Stimulated activated CD8-positive, alpha-beta memory T cell treated with anti-CD3 and anti-CD28 coated beads, Interleukin-2, amount 100 ng/mL, for 1 hour (primary cell): Measurements from ENCODE around the gene GABRP.
"Not testable (repeated sequence)": the region's sequence is repeated elsewhere in the genome, so short reads cannot be mapped to it uniquely, and the experiment has no call there.

Source experiments
- DNase-seq, 2 donors: peaks; one replicate each; pipeline ENCODE4 v3.0.0-alpha.2; 2020; ENCODE audit warnings: low read depth in 2 of 2

Gene GABRP

GRCh38 chr5:170783498-170784247 is at the start of gene GABRP:
TSS of gene GABRP (plus strand) at chr5:170783725. CDS start at chr5:170788616, 4,891 bp downstream.
- no peak for DNase-seq

- no peak for DNase-seq
These were observed 46.6 kb upstream of the GABRP start for GRCh38 chr5:170736966-170737365.

GRCh38 chr5:170737591-170737990 is 45.9 kb upstream of the GABRP start:
- DNase-seq, result no peak

- DNase-seq, result no peak
These were observed 44.7 kb upstream of the GABRP start for GRCh38 chr5:170738840-170739239.

- DNase-seq, result no peak
These were observed 44.1 kb upstream of the GABRP start for GRCh38 chr5:170739446-170739845.

GRCh38 chr5:170740551-170741205 is 42.8 kb upstream of the GABRP start:
- no peak for DNase-seq

GRCh38 chr5:170741801-170742200 is 41.7 kb upstream of the GABRP start:
- no peak for DNase-seq

GRCh38 chr5:170743876-170744212 is 39.7 kb upstream of the GABRP start:
- DNase-seq, result no peak

GRCh38 chr5:170745481-170746071 is 37.9 kb upstream of the GABRP start:
- DNase-seq, result no peak

GRCh38 chr5:170746075-170746960 is 37.2 kb upstream of the GABRP start:
- DNase-seq, result no peak

GRCh38 chr5:170746961-170747340 is 36.6 kb upstream of the GABRP start:
- no peak for DNase-seq

GRCh38 chr5:170747357-170747756 is 36.2 kb upstream of the GABRP start:
- DNase-seq, result no peak

GRCh38 chr5:170747851-170748250 is 35.7 kb upstream of the GABRP start:
- no peak for DNase-seq

- no peak for DNase-seq
These were observed 34.5 kb upstream of the GABRP start for GRCh38 chr5:170748951-170749471.

GRCh38 chr5:170749911-170750431 is 33.6 kb upstream of the GABRP start:
- DNase-seq, result no peak

GRCh38 chr5:170750791-170751190 is 32.7 kb upstream of the GABRP start:
- DNase-seq, result no peak

GRCh38 chr5:170751631-170752030 is 31.9 kb upstream of the GABRP start:
- no peak for DNase-seq

GRCh38 chr5:170752257-170753215 is 31.0 kb upstream of the GABRP start:
- no peak for DNase-seq

- no peak for DNase-seq
These were observed 30.2 kb upstream of the GABRP start for GRCh38 chr5:170753311-170753710.

- not testable (repeated sequence) for DNase-seq
These were observed 29.0 kb upstream of the GABRP start for GRCh38 chr5:170754508-170754907.
